HEK293 (cell line): ENCODE measurements around the gene ATP6V1A.

Experiments
- CTCF ChIA-PET: fragments of 350-600 bp; formaldehyde crosslinking; extraction: SDS; loops from one replicate; lab custom pipeline; 2021; ENCODE audit warnings: antibody characterized with exemption; lab: Yijun Ruan, JAX
- POLR2A ChIA-PET: fragments of 300-600 bp; formaldehyde crosslinking; extraction: SDS; loops from one replicate; lab custom pipeline; 2020; ENCODE audit warnings: antibody characterized with exemption, inconsistent platforms; lab: Yijun Ruan, JAX
- H3K27ac ChIP-seq: fragments of 200-500 bp; sonication (Bioruptor generic); 2 replicates; pipeline ENCODE4 v1.5.1; 2014; ENCODE audit warnings: low read depth, low read length, control low read depth, inconsistent platforms; ENCODE audit errors: extremely low read depth
- H3K36me3 ChIP-seq, 2 experiments: fragments of 200-500 bp in 1 of 2; sonication (Bioruptor generic) in 1 of 2; 1 replicate in 1 of 2; 2 replicates in 1 of 2; pipeline ENCODE4 v1.5.1; 2014 to 2017; ENCODE audit warnings: inconsistent platforms in 2 of 2, low read length in 2 of 2; ENCODE audit not compliant: control insufficient read depth in 2 of 2, insufficient read depth in 1 of 2
- H3K4me1 ChIP-seq: fragments of 200-500 bp; sonication (Bioruptor generic); 2 replicates; pipeline ENCODE4 v1.5.1; 2014; ENCODE audit warnings: mild to moderate bottlenecking, low read length, inconsistent platforms; ENCODE audit not compliant: control insufficient read depth, insufficient read depth
- H3K4me3 ChIP-seq: 2 replicates; pipeline ENCODE4 v1.5.1; 2011; ENCODE audit warnings: low read depth, mild to moderate bottlenecking, control low read depth, low read length, moderate library complexity
- H3K9me3 ChIP-seq: fragments of 200-500 bp; sonication (Bioruptor generic); 2 replicates; pipeline ENCODE4 v1.5.1; 2014; ENCODE audit warnings: low read depth, low read length, inconsistent platforms; ENCODE audit not compliant: control insufficient read depth, insufficient read depth
- GFI1B ChIP-seq: fragments of 450-650 bp; formaldehyde crosslinking; IDR thresholded peaks from 2 replicates; pipeline ENCODE4 v1.5.1; 2016; ENCODE audit warnings: missing biosample characterization, missing genetic modification characterization
- IKZF3 ChIP-seq: fragments of 450-650 bp; IDR thresholded peaks from 2 replicates; pipeline ENCODE4 v1.5.0; 2018; ENCODE audit warnings: missing biosample characterization, mild to moderate bottlenecking, missing genetic modification characterization, moderate library complexity
- ZBTB7A ChIP-seq: fragments of 450-650 bp; formaldehyde crosslinking; IDR thresholded peaks from 2 replicates; pipeline ENCODE4 v1.5.1; 2016; ENCODE audit warnings: low read depth, missing biosample characterization, missing genetic modification characterization
- ZNF302 ChIP-seq: fragments of 450-650 bp; formaldehyde crosslinking; IDR thresholded peaks from 2 replicates; pipeline ENCODE4 v1.5.1; 2016; ENCODE audit warnings: missing biosample characterization, missing genetic modification characterization, low read depth
- ZNF404 ChIP-seq: fragments of 450-650 bp; formaldehyde crosslinking; IDR thresholded peaks from 2 replicates; pipeline ENCODE4 v1.5.1; 2017; ENCODE audit warnings: missing biosample characterization, missing genetic modification characterization
- ZNF48 ChIP-seq: fragments of 450-650 bp; formaldehyde crosslinking; IDR thresholded peaks from 2 replicates; pipeline ENCODE4 v1.5.1; 2016; ENCODE audit warnings: missing biosample characterization, missing genetic modification characterization
- ZNF529 ChIP-seq: fragments of 450-650 bp; formaldehyde crosslinking; IDR thresholded peaks from 2 replicates; pipeline ENCODE4 v1.5.1; 2017; ENCODE audit warnings: missing genetic modification characterization, missing biosample characterization; ENCODE audit not compliant: insufficient replicate concordance
- ZNF571 ChIP-seq: fragments of 450-650 bp; formaldehyde crosslinking; IDR thresholded peaks from 2 replicates; pipeline ENCODE4 v1.5.0; 2017; ENCODE audit warnings: missing biosample characterization, missing genetic modification characterization
- ZNF624 ChIP-seq: fragments of 450-650 bp; formaldehyde crosslinking; IDR thresholded peaks from 2 replicates; pipeline ENCODE4 v1.5.1; 2017; ENCODE audit warnings: missing biosample characterization, missing genetic modification characterization
- ZNF658 ChIP-seq: fragments of 450-650 bp; formaldehyde crosslinking; IDR thresholded peaks from 2 replicates; pipeline ENCODE4; 2016; ENCODE audit warnings: missing biosample characterization, missing genetic modification characterization
- ZNF670 ChIP-seq: fragments of 450-650 bp; formaldehyde crosslinking; IDR thresholded peaks from 2 replicates; pipeline ENCODE4 v1.5.1; 2016; ENCODE audit warnings: missing biosample characterization, missing genetic modification characterization, low read depth
- ZNF777 ChIP-seq: fragments of 450-650 bp; formaldehyde crosslinking; IDR thresholded peaks from 2 replicates; pipeline ENCODE4 v1.5.1; 2017; ENCODE audit warnings: missing biosample characterization, missing genetic modification characterization, borderline replicate concordance
- ZNF785 ChIP-seq: fragments of 450-650 bp; formaldehyde crosslinking; IDR thresholded peaks from 2 replicates; pipeline ENCODE4 v1.5.1; 2016; ENCODE audit warnings: missing biosample characterization, missing genetic modification characterization
- ZSCAN30 ChIP-seq: fragments of 450-650 bp; IDR thresholded peaks from 2 replicates; pipeline ENCODE4 v1.5.1; 2018; ENCODE audit warnings: missing biosample characterization, mild to moderate bottlenecking, missing genetic modification characterization, moderate library complexity
- TF ChIP-seq, protein P1 (sequence below): fragments of 450-650 bp; formaldehyde crosslinking; IDR thresholded peaks from 2 replicates; pipeline ENCODE4 v1.5.1; 2016; ENCODE audit warnings: missing biosample characterization, missing genetic modification characterization
- TF ChIP-seq, protein P2 (sequence below): fragments of 450-650 bp; formaldehyde crosslinking; IDR thresholded peaks from 2 replicates; pipeline ENCODE4 v1.5.1; 2017; ENCODE audit warnings: missing biosample characterization, missing genetic modification characterization
- TF ChIP-seq, protein P3 (sequence below): fragments of 450-650 bp; IDR thresholded peaks from 2 replicates; pipeline ENCODE4 v1.5.1; 2018; ENCODE audit warnings: missing biosample characterization, mild to moderate bottlenecking, missing genetic modification characterization
- TF ChIP-seq, protein P4 (sequence below): fragments of 450-650 bp; formaldehyde crosslinking; IDR thresholded peaks from 2 replicates; pipeline ENCODE4 v1.5.1; 2016; ENCODE audit warnings: missing biosample characterization, missing genetic modification characterization

Gene ATP6V1A

DNA sequence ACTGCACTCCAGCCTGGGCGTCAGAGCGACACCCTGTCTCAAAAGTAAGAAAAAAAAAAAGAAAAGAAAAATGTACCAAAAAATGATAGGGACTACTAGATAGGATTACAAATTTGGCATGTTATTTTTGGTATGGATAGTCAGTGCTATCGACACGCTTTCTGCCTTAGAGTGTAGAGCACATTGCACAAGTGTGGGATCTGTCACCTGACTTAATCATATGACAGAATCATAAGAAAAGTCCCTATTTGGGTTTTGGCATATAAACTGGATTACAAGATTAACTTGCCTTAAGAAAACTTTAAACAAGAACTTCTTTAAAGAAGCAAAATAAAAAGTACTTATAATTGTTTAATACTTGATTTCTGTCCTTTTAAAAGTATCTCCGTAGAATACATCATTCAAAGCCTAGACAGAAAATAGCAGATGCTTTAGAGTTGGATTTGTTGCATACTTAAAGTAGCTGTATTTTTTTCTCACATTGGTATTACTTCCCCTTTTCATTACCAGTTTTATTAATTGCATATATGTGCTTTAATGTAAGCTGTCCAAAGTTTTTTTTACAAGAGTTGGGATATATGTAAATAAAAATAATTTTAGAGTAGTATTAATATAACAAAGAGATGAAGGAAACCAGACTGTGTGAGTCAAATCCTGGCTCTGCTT, 7.8 kb downstream of the ATP6V1A start:
- H3K9me3 ChIP-seq: no peaks in the 10 kb centered on the region
- H3K4me3 ChIP-seq: no peak overlapping the region
- H3K4me1 ChIP-seq: no peaks in the 10 kb centered on the region
- no peak overlapping the region for H3K27ac ChIP-seq
- H3K36me3 ChIP-seq: peaks cover 0 to 3% of the 10 kb centered on the region in 2 experiments; a peak in 1 of 3 replicates
- ChIA-PET POLR2A (no interaction called here), CTCF (no interaction called here)
- no peak for TF ChIP-seq ZNF302
- TF ChIP-seq, protein P1, sequence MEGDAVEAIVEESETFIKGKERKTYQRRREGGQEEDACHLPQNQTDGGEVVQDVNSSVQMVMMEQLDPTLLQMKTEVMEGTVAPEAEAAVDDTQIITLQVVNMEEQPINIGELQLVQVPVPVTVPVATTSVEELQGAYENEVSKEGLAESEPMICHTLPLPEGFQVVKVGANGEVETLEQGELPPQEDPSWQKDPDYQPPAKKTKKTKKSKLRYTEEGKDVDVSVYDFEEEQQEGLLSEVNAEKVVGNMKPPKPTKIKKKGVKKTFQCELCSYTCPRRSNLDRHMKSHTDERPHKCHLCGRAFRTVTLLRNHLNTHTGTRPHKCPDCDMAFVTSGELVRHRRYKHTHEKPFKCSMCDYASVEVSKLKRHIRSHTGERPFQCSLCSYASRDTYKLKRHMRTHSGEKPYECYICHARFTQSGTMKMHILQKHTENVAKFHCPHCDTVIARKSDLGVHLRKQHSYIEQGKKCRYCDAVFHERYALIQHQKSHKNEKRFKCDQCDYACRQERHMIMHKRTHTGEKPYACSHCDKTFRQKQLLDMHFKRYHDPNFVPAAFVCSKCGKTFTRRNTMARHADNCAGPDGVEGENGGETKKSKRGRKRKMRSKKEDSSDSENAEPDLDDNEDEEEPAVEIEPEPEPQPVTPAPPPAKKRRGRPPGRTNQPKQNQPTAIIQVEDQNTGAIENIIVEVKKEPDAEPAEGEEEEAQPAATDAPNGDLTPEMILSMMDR (tag by site-specific recombination): no peak
- TF ChIP-seq ZNF624 (tag by site-specific recombination): no peak
- TF ChIP-seq ZBTB7A (tag by site-specific recombination): no peak
- TF ChIP-seq ZNF777 (tag by site-specific recombination): no peak
- no peak for TF ChIP-seq ZNF48
- TF ChIP-seq, protein P2, sequence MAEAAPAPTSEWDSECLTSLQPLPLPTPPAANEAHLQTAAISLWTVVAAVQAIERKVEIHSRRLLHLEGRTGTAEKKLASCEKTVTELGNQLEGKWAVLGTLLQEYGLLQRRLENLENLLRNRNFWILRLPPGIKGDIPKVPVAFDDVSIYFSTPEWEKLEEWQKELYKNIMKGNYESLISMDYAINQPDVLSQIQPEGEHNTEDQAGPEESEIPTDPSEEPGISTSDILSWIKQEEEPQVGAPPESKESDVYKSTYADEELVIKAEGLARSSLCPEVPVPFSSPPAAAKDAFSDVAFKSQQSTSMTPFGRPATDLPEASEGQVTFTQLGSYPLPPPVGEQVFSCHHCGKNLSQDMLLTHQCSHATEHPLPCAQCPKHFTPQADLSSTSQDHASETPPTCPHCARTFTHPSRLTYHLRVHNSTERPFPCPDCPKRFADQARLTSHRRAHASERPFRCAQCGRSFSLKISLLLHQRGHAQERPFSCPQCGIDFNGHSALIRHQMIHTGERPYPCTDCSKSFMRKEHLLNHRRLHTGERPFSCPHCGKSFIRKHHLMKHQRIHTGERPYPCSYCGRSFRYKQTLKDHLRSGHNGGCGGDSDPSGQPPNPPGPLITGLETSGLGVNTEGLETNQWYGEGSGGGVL (tag by site-specific recombination): no peak
- no peak for TF ChIP-seq ZSCAN30 (tag by site-specific recombination)
- no peak for TF ChIP-seq ZNF670 (tag by site-specific recombination)
- no peak for TF ChIP-seq IKZF3
- TF ChIP-seq GFI1B: no peak
- TF ChIP-seq, protein P3, sequence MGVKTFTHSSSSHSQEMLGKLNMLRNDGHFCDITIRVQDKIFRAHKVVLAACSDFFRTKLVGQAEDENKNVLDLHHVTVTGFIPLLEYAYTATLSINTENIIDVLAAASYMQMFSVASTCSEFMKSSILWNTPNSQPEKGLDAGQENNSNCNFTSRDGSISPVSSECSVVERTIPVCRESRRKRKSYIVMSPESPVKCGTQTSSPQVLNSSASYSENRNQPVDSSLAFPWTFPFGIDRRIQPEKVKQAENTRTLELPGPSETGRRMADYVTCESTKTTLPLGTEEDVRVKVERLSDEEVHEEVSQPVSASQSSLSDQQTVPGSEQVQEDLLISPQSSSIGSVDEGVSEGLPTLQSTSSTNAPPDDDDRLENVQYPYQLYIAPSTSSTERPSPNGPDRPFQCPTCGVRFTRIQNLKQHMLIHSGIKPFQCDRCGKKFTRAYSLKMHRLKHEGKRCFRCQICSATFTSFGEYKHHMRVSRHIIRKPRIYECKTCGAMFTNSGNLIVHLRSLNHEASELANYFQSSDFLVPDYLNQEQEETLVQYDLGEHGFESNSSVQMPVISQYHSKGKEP (tag by site-specific recombination): no peak
- TF ChIP-seq, protein P4, sequence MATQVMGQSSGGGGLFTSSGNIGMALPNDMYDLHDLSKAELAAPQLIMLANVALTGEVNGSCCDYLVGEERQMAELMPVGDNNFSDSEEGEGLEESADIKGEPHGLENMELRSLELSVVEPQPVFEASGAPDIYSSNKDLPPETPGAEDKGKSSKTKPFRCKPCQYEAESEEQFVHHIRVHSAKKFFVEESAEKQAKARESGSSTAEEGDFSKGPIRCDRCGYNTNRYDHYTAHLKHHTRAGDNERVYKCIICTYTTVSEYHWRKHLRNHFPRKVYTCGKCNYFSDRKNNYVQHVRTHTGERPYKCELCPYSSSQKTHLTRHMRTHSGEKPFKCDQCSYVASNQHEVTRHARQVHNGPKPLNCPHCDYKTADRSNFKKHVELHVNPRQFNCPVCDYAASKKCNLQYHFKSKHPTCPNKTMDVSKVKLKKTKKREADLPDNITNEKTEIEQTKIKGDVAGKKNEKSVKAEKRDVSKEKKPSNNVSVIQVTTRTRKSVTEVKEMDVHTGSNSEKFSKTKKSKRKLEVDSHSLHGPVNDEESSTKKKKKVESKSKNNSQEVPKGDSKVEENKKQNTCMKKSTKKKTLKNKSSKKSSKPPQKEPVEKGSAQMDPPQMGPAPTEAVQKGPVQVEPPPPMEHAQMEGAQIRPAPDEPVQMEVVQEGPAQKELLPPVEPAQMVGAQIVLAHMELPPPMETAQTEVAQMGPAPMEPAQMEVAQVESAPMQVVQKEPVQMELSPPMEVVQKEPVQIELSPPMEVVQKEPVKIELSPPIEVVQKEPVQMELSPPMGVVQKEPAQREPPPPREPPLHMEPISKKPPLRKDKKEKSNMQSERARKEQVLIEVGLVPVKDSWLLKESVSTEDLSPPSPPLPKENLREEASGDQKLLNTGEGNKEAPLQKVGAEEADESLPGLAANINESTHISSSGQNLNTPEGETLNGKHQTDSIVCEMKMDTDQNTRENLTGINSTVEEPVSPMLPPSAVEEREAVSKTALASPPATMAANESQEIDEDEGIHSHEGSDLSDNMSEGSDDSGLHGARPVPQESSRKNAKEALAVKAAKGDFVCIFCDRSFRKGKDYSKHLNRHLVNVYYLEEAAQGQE (tag by site-specific recombination): no peak
- TF ChIP-seq ZNF404 (tag by site-specific recombination): no peak
- TF ChIP-seq ZNF529 (tag by site-specific recombination): no peak
- TF ChIP-seq ZNF571: no peak
- no peak for TF ChIP-seq ZNF785
- TF ChIP-seq ZNF658: no peak
